Sigmoid colon (tissue), 4 donors: ENCODE measurements around the gene CEP83.

Source experiments
- EP300 ChIP-seq, 4 donors: sonication (generic); formaldehyde crosslinking; IDR thresholded peaks; one replicate each; pipeline ENCODE4 v1.6.1; 2017; ENCODE audit warnings: antibody characterized with exemption in 4 of 4
- TF ChIP-seq, protein P1 (sequence below), 4 experiments: fragments of 450-650 bp in 3 of 4; fragments of 200-600 bp in 1 of 4; IDR thresholded peaks; one replicate each; pipeline ENCODE4 v1.5.1; 2016 to 2019; ENCODE audit warnings: antibody characterized with exemption in 4 of 4, mild to moderate bottlenecking in 3 of 4, moderate library complexity in 2 of 4

- TF ChIP-seq, protein P1, sequence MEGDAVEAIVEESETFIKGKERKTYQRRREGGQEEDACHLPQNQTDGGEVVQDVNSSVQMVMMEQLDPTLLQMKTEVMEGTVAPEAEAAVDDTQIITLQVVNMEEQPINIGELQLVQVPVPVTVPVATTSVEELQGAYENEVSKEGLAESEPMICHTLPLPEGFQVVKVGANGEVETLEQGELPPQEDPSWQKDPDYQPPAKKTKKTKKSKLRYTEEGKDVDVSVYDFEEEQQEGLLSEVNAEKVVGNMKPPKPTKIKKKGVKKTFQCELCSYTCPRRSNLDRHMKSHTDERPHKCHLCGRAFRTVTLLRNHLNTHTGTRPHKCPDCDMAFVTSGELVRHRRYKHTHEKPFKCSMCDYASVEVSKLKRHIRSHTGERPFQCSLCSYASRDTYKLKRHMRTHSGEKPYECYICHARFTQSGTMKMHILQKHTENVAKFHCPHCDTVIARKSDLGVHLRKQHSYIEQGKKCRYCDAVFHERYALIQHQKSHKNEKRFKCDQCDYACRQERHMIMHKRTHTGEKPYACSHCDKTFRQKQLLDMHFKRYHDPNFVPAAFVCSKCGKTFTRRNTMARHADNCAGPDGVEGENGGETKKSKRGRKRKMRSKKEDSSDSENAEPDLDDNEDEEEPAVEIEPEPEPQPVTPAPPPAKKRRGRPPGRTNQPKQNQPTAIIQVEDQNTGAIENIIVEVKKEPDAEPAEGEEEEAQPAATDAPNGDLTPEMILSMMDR (IDR thresholded peaks at IDR 0.05) = no peak
- no peak for TF ChIP-seq EP300 (IDR thresholded peaks at IDR 0.05)
Measured at GRCh38 chr12:94426049-94426448, 33.6 kb downstream of the CEP83 start.
